GM23248 (cell line): ENCODE measurements around the gene GRIN1. TPM values are rescaled to one million over a fixed set of nuclear protein-coding genes. Genes with fewer than 3 reads are reported as not detected.

ENCODE experiments used
- DNase-seq: peaks from one replicate; pipeline ENCODE4 v3.0.0-alpha.2; 2015
- H2AFZ ChIP-seq: fragments of 200-600 bp; sonication (generic); 2 replicates; pipeline ENCODE4 v1.6.1; 2016; ENCODE audit warnings: antibody characterized with exemption
- H3F3A ChIP-seq: fragments of 200-600 bp; sonication (generic); 2 replicates; pipeline ENCODE4 v1.6.1; 2016; ENCODE audit warnings: mild to moderate bottlenecking, antibody characterized with exemption, mixed run types; ENCODE audit not compliant: insufficient read depth
- H3K27ac ChIP-seq: fragments of 200-600 bp; sonication (generic); 2 replicates; pipeline ENCODE4 v1.5.1; 2016; ENCODE audit warnings: mild to moderate bottlenecking
- H3K27me3 ChIP-seq: fragments of 200-600 bp; sonication (generic); replicated peaks from 2 replicates; pipeline ENCODE4 v1.6.1; 2016; ENCODE audit warnings: mild to moderate bottlenecking; ENCODE audit not compliant: insufficient read depth
- H3K36me3 ChIP-seq: fragments of 200-600 bp; sonication (generic); 2 replicates; pipeline ENCODE4 v1.6.1; 2016; ENCODE audit warnings: low read depth, mild to moderate bottlenecking
- H3K4me1 ChIP-seq: fragments of 200-600 bp; sonication (generic); 2 replicates; pipeline ENCODE4 v1.6.1; 2016; ENCODE audit warnings: mild to moderate bottlenecking; ENCODE audit not compliant: insufficient read depth
- H3K4me2 ChIP-seq: fragments of 200-600 bp; sonication (generic); one replicate; pipeline ENCODE4 v1.6.1; 2016; ENCODE audit warnings: mild to moderate bottlenecking; ENCODE audit not compliant: unreplicated experiment
- H3K4me3 ChIP-seq: fragments of 200-600 bp; sonication (generic); 2 replicates; pipeline ENCODE4 v1.5.1; 2016; ENCODE audit warnings: mild to moderate bottlenecking
- H3K79me2 ChIP-seq: fragments of 200-600 bp; sonication (generic); 2 replicates; pipeline ENCODE4 v1.6.1; 2016; ENCODE audit warnings: mild to moderate bottlenecking; ENCODE audit not compliant: insufficient read depth
- H3K9ac ChIP-seq: fragments of 200-600 bp; sonication (generic); 2 replicates; pipeline ENCODE4 v1.6.1; 2016; ENCODE audit warnings: mild to moderate bottlenecking
- H3K9me2 ChIP-seq: fragments of 200-600 bp; sonication (generic); 2 replicates; pipeline ENCODE4 v1.6.1; 2016; ENCODE audit warnings: mixed run types, mild to moderate bottlenecking, moderate library complexity; ENCODE audit not compliant: insufficient read depth
- H3K9me3 ChIP-seq: fragments of 200-600 bp; sonication (generic); one replicate; pipeline ENCODE4 v1.6.1; 2017; ENCODE audit warnings: low read depth
- H4K20me1 ChIP-seq: fragments of 200-600 bp; sonication (generic); 2 replicates; pipeline ENCODE4 v1.6.0; 2016; ENCODE audit not compliant: insufficient read depth
- EZH2 ChIP-seq: fragments of 200-600 bp; sonication (generic); IDR thresholded peaks from 2 replicates; pipeline ENCODE4 v1.6.1; 2018; ENCODE audit warnings: antibody characterized with exemption, mild to moderate bottlenecking; ENCODE audit not compliant: insufficient read depth, poor library complexity, severe bottlenecking
- EZH2phosphoT487 ChIP-seq: fragments of 200-600 bp; sonication (generic); IDR thresholded peaks from 2 replicates; pipeline ENCODE4 v1.6.1; 2018; ENCODE audit warnings: antibody characterized with exemption, moderate library complexity, mild to moderate bottlenecking, low read depth; ENCODE audit not compliant: insufficient read depth
- WGBS, 2 experiments: methylation state at CpG; one replicate each; pipeline ENCODE4 v1.1.6; 2015 to 2017; ENCODE audit warnings: low lambda C conversion rate in 2 of 2, low coverage in 1 of 2; ENCODE audit errors: missing lambda C conversion rate in 2 of 2; 5-methylcytosine and 5-hydroxymethylcytosine counted together
- in situ Hi-C: fragments of 300-500 bp; cut with MboI; formaldehyde crosslinking; loops from 2 replicates; pipeline ENCODE4 v1.15.0; 2020
- polyA plus RNA-seq: library from polyadenylated mRNA; unstranded; fragments of >200 nt; fragmentation: Nextera tagmentation; extraction: Ambion mirVana; gene quantifications from 2 replicates; pipeline ENCODE4 v1.2.1, GENCODE V29; 2016
- total RNA-seq: library from RNA; depleted of rRNA; stranded (reverse); fragments of >200 nt; shearing (Covaris generic); gene quantifications from 2 replicates; pipeline ENCODE4 v1.2.3, GENCODE V29; 2014

GRIN1 gene
- total and polyA plus RNA-seq, 2 experiments from 2014 or later = 0.76 TPM; not detected in 1

DNA sequence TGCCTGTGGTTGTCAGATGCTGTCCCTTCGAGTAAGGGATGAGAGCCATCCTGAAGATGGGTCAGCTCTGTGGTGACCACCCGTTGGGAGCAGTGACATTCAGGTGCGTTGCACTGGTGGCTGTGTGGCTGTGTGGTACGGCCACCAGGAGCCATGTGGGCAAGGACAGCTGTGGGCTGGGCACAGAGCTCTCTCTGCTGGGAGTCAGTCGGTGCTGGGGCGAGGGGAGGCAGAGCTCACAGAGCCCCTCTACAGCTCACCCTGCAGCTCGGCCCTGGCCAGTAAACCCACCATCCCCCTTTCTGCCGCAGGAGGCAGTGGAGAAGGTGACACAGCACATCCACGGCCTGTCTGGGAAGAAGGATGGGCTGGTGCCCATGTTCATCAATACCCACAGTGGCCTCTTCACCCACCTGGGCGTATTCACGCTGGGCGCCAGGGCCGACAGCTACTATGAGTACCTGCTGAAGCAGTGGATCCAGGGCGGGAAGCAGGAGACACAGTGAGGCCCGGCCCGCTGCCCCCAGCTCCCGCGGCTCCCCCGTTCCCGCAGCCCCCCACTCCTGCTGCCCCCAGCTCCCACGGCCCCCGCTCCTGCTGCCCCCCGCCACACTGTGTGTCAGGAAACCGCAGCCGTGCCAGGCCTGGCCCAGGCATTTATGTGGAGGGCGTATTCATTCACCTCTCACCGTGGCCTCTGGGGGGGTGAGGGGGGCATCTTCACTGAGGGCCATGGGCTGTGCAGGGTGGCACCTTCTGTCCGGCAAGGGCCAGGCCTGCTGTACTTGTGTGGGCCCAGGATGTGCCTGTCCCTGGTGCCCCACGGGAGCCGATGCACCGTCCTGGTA is 32.9 kb upstream of the GRIN1 start:
- WGBS, 2 experiments = 85 to 90% methylated on average over 23 to 31 of the region's 31 CpGs
- no peak for TF ChIP-seq EZH2
- TF ChIP-seq EZH2phosphoT487 = no peak
- no peaks in the 10 kb centered on the region for H3K9me3 ChIP-seq
- no peaks in the 10 kb centered on the region for H3K9me2 ChIP-seq
- H4K20me1 ChIP-seq = no peaks in the 10 kb centered on the region
- H3K27me3 ChIP-seq = no peaks in the 10 kb centered on the region
- in situ Hi-C loops = loop anchor here (25.0 kb wide), 1 partner anchor 306 kb away; the partner anchor contains the start of genes EXD3 and NOXA1
- H3K79me2 ChIP-seq = no peaks in the 10 kb centered on the region
- no peak overlapping the region for H3K4me2 ChIP-seq
- H3F3A ChIP-seq = no peaks in the 10 kb centered on the region
- no peak overlapping the region for H2AFZ ChIP-seq
- no peak overlapping the region for H3K9ac ChIP-seq
- H3K36me3 ChIP-seq = no peaks in the 10 kb centered on the region; the same call in 1 of the 2 replicates
- H3K27ac ChIP-seq = no peak overlapping the region
- H3K4me3 ChIP-seq = no peak overlapping the region
- DNase-seq = no peak
- H3K4me1 ChIP-seq = no peaks in the 10 kb centered on the region

DNA sequence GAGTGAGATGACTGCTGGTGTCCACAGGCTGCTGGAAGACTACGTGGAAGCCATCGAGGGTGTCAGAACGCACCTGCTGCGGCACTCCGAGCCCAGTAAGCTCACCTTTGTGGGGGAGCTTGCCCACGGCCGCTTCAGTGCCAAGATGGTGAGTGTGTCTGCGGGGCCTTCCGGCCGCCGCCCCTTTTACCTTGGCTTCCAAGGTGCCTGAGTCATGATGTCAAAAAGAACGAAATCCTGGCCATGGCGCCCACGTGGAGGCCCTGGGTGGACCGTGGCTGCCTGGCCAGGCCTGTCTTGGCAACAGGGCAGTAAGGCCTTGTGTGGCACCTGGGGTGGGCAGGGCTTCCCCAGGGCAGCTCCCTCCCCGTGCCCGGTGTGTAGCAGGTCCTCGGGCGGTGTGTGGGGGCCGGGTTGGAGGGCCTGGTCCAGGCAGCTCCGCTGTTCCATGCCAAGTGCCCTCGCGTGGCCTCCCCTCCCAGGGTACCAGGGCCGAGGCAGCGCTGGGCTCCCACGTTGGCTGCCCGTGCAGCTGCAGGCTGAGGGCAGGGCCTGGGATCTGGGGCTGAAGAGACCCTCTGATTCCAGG is 32.2 kb upstream of the GRIN1 start:
- in situ Hi-C loops = loop anchor here (25.0 kb wide), 1 partner anchor 306 kb away; the partner anchor contains the start of genes EXD3 and NOXA1
- Histone ChIP-seq H3K9me2 (no peaks in the 10 kb centered on the region), H3K79me2 (no peaks in the 10 kb centered on the region), H4K20me1 (no peaks in the 10 kb centered on the region), H3K4me2 (no peak overlapping the region), H3K9ac (no peak overlapping the region), H3K27ac (no peak overlapping the region), H3K4me1 (no peaks in the 10 kb centered on the region), H2AFZ (no peak overlapping the region), H3K27me3 (no peaks in the 10 kb centered on the region), H3F3A (no peaks in the 10 kb centered on the region), H3K9me3 (no peaks in the 10 kb centered on the region), H3K36me3 (no peaks in the 10 kb centered on the region; the same call in 1 of the 2 replicates), H3K4me3 (no peak overlapping the region)
- DNase-seq = no peak
- 89% methylated on average over 18 to 27 of the region's 27 CpGs for WGBS, 2 experiments
- no peak for TF ChIP-seq EZH2
- TF ChIP-seq EZH2phosphoT487 = no peak

DNA sequence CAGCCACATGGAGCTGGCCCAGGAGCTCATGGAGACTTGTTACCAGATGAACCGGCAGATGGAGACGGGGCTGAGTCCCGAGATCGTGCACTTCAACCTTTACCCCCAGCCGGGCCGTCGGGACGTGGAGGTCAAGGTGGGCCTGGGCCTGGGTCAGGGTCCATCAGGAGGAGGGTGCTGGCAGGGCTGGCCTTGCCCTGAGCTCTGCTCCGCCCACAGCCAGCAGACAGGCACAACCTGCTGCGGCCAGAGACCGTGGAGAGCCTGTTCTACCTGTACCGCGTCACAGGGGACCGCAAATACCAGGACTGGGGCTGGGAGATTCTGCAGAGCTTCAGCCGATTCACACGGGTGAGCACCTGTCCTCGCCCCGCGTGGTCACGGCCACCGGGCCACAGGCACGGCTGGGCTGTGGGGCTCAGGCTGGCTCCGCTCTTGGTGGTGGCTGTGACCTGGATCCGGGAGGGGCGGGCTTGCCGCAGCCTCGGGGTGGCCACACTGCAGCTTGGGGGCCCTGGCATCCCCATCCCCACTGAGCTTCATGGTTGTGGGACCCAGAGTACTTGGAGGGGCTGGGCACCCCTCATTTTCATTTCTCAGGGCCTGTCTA is 31.5 kb upstream of the GRIN1 start:
- Histone ChIP-seq H3K9me2 (no peaks in the 10 kb centered on the region), H2AFZ (no peak overlapping the region), H3K36me3 (no peaks in the 10 kb centered on the region; the same call in 1 of the 2 replicates), H3K27ac (no peak overlapping the region), H3K9me3 (no peaks in the 10 kb centered on the region), H3K4me1 (no peaks in the 10 kb centered on the region), H4K20me1 (no peaks in the 10 kb centered on the region), H3K79me2 (no peaks in the 10 kb centered on the region), H3F3A (no peaks in the 10 kb centered on the region), H3K9ac (no peak overlapping the region), H3K4me2 (no peak overlapping the region), H3K27me3 (no peaks in the 10 kb centered on the region), H3K4me3 (no peak overlapping the region)
- WGBS, 2 experiments = 90 to 92% methylated on average over 24 to 27 of the region's 27 CpGs
- DNase-seq = no peak
- in situ Hi-C loops = loop anchor here (25.0 kb wide), 1 partner anchor 305 kb away; the partner anchor contains the start of genes EXD3 and NOXA1
- TF ChIP-seq EZH2 (no peak), EZH2phosphoT487 (no peak)

DNA sequence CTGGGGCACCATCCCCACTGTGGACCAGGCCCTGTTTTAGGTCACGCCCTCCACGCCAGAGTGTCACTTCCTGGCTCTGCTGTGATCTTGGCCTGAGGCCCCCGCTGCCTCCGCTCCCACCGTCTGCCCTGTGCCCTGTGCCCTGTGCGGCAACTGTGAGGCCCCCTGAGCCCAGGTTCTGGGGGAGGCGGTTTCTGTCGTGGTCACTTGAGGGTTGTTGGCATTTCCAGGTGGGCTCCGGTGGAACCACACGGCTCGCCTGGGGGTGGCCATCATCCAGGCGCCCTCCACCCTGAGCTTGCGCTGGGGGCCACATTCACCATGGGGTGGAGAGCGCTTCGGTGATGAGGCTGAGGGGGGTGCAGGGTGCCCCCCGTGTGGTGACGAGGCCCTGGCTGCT is 31.0 kb upstream of the GRIN1 start:
- no peaks in the 10 kb centered on the region for H3K9me3 ChIP-seq
- no peak overlapping the region for H3K9ac ChIP-seq
- WGBS, 2 experiments = 95 to 96% methylated on average over 17 of the region's 17 CpGs
- H3K4me2 ChIP-seq = no peak overlapping the region
- no peaks in the 10 kb centered on the region for H4K20me1 ChIP-seq
- no peak overlapping the region for H3K27ac ChIP-seq
- H3K4me1 ChIP-seq = no peaks in the 10 kb centered on the region
- no peaks in the 10 kb centered on the region for H3K27me3 ChIP-seq
- no peak overlapping the region for H2AFZ ChIP-seq
- no peaks in the 10 kb centered on the region for H3K79me2 ChIP-seq
- no peaks in the 10 kb centered on the region for H3F3A ChIP-seq
- in situ Hi-C loops = loop anchor here (25.0 kb wide), 1 partner anchor 304 kb away; the partner anchor contains the start of genes EXD3 and NOXA1
- H3K4me3 ChIP-seq = no peak overlapping the region
- H3K9me2 ChIP-seq = no peaks in the 10 kb centered on the region
- no peak for TF ChIP-seq EZH2
- TF ChIP-seq EZH2phosphoT487 = no peak
- no peaks in the 10 kb centered on the region for H3K36me3 ChIP-seq
- DNase-seq = no peak
